GM19397 (cell line): ENCODE measurements around the gene EFCAB12.

ENCODE experiments used
- ATAC-seq: cut with Tn5 transposase; IDR thresholded peaks from one replicate; pipeline ENCODE4 v1.9.1; 2021; ENCODE audit warnings: mild to moderate bottlenecking, moderate library complexity; ENCODE audit not compliant: unreplicated experiment

The EFCAB12 gene

DNA sequence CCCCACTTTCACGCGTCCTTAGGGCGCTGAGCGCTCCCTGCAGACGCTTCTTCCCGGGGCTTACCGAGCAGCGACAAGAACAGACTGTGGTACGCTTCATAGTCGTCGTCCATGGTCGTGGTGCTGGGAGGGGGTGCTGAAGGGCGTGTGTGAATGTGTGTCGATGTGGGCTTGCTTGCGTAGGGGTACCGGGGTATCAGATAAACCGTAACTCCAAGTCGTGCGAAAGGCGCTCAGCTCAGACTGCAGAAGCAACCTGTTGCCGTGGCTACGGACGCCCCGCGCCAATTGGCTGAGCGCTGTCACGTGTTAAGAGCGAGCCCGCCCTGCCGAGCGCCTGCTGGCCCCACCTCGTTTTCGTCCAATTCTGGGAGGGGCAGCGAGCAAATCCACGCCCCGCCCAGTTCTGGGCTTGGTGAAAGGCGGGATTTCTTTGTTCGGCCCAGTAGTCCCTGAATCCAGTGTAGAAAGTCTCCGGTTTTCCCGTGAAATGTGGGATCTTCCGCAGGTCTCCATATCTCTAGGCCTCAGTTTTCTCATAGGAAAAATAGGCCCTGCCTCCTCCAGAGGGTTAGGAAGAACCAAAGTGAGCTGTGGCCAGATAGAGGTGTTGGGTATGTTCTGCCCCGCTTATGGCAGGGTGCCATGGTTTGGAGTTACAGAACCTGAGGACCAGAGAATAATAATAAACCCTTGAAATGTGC is at the start of gene EFCAB12:
EFCAB12 (minus strand) TSS at position 261 of the 704 bp plus-strand sequence; CDS start at position 113, 148 bp downstream.
- ATAC-seq: peak; percentile 92

DNA sequence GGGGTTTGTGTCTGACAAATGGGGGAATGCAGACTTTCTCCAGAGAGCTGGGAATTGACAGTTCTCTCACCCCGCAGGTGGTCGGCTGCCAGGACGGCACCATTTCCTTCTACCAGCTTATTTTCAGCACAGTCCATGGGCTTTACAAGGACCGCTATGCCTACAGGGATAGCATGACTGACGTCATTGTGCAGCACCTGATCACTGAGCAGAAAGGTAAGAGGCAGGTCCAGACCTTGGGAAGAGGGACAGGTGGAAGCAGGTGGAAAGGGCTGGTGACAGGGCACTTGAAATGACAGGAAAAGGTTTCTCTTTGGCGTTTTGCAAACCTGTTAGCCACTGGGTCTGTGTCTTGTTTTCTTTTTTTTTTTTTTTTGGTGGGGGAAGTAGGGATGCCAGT is 48.1 kb upstream of the EFCAB12 start:
- no peak for ATAC-seq

DNA sequence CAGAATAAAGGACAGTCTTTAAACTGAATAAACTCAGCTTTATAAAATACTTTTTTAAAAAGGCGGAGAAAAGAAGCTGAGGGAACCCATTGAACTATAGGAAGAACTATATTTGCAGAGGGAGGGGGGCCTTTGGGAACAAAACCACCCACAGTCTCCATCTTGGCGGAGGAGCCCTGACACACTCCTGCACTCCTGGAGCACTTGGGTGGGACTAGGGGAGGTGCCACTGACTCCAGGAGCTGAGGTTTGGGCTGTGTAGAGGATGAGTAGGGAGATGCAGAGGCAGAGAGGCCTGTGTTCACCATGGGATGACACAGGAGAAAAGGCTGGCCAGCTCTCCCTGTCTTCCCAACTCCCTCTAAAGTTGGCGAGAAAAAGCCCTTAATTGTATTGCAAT is 47.4 kb upstream of the EFCAB12 start:
- no peak for ATAC-seq

DNA sequence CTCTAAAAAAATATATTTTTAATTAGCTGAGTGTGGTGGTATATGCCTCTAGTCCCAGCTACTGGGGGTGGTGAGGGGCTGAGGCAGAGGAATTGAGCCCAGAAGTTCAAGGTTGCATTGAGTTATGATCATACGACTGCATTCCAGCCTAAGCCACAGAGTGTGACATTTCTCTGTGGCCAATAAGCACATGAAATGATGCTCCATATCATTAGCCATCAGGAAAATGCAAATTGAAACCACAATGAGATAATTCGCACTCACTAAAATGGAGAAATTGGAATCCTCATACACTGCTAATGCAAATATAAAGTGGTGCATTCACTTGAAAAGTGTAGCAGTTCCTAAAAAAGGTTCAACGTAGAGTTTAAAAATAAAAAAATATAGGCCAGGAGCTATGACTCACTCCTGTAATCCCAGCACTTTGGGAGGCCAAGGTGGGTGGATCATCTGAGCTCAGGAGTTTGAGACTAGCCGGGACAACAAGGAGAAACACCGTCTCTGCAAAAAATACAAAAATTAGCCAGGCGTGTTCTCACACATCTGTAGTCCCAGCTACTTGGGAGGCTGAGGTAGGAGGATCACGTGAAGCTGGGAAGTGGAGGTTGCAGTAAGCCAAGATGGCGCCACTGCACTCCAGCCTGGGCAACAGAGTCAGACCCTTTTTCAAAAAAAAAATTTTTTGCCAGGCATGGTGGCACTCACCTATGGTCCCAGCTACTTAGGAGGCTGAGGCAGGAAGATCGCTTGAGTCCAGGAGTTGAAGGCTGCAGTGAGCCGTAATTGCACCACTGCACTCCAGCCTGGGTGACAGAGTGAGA is 46.8 kb upstream of the EFCAB12 start:
- ATAC-seq: no peak

DNA sequence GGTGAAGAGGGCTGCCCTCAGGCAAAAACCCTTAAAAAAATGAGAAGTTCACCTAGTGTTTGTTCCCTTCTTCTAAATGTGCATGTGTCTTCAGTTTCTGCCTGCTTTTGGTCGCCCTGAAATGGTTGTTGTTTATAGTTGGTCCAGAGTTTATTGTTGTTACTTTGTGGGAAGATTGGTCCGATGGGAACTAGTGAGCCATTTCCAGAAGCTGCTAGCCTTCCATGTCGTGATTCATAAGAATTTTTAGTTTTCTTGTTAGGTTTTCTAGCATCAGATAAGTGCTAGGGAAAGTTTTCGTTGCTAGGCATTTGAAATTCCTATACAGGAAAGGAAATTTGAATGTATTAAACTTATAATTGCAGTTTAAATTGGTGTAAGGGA is 45.3 kb upstream of the EFCAB12 start:
- no peak for ATAC-seq

DNA sequence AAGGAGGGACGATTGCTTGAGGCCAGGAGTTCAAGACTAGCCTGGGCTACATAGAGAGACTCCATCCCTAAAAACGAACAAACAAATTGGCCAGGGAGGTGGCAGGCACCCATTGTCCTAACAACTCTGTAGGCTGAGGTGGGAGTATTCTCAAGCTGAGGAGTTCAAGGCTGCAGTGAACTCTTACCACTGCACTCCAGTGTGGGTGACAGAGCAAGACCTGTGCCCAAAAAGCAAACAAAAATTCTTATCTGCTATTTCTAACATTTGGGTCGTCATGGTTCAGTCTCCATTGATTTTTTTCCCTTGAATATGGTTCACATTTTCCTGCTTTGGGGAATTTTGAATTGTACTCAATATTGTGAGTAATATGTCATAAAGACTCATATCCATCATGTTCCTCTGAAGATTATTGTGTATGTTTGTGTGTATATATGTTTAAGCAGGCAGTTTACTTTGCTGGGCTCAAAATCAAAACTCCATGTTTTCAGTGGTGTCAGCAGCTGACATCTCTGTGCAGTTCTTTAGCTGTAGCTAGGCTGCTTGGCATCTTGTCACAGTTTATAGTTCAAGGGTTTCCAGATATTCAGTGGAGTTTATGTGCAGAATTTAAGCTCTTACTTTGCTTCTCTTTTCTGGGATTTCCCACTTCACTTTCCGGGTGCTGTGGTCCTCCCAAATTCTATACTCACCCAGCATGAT is 44.8 kb upstream of the EFCAB12 start:
- ATAC-seq: no peak

DNA sequence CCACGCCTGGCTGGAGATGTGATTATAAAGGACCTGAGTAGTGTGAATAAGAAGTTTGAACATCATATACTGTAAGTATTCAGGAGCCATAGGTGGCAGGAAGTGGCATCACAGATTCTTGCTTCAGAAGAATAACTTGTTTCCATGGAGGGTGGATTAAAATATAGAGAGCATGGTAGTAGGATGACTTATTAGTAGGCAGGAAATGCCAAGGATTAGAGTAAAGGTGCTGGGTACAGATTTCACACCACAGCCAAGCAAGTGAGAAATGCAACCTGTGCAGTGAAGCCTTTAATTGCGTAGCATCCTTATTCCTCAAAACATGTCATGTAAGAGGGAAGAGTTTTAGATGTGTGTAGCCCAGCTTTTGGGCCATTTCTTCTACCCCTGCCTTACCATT is 42.4 kb upstream of the EFCAB12 start:
- ATAC-seq: no peak

DNA sequence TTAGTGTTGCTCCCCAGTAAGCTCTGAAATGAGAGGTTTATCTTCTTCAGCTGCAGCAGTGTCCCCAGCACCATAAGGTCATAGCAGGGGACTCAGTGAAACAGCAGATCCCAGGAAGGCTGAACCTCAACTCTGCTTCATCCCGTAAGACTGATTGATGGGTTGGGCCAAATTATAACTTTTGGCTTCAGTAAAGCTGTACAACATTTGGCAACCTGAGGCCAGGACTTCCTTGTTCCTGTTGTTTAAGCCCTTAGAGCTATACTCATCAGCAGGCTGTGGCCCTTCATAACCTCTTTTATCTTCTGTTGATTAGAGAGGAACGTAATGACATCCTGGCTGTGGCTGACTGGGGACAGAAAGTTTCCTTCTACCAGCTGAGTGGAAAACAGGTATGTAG is 40.6 kb upstream of the EFCAB12 start:
- no peak for ATAC-seq

DNA sequence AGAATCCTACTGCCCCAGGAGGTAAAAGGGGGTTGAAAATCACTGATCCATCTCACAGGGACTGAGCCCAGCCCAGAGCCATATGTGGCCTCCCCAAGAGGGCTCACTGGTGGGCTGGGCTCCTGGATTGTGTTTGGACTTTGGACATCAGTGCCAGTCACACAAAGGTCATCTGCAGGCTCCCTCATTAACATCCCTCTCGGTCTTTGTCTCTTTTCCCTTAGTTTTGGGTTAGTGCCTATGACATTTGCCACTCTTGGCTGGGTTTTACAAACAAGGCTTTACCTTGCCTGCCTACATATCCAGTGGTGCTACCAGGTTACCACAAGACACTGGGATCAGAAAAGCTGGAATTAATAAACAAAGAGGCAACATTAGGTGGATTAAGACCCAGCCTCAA is 39.5 kb upstream of the EFCAB12 start:
- no peak for ATAC-seq

DNA sequence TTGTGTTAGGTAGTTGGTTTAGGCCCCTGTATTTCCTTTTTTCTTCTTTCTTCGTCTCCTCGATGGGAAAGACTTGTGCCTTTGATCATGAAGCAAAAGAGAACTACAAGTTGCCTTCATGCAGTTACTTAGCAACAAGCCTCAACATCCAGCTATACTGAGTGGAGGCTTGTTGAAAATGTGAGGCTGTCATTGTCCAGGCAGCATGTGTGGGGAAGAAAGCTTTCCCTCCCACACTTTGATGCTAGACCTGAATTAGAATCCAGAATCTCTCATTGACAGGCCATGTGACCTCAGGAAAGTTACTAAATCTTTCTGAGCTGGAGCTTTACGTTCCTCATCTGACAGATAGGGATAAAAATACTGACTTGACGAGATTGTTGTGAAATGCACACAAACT is 35.3 kb upstream of the EFCAB12 start:
- no peak for ATAC-seq

DNA sequence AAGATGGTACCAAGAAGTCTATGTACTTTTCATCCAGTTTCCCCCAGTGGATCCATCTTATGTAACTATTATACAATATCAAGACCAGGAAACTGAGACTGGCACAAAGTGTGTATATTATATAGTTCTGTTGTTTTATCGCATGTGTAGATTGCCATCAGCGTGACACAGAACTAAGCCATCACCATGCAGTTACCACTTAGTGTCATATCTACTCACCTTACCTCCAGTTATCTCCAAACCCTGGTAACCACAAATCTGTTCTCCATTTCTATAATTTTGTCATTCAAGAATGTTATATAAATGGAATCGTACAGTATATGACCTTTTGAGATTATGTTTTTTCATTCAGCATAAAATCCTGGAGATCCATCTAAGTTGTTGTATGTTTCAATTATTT is 34.7 kb upstream of the EFCAB12 start:
- ATAC-seq: no peak

DNA sequence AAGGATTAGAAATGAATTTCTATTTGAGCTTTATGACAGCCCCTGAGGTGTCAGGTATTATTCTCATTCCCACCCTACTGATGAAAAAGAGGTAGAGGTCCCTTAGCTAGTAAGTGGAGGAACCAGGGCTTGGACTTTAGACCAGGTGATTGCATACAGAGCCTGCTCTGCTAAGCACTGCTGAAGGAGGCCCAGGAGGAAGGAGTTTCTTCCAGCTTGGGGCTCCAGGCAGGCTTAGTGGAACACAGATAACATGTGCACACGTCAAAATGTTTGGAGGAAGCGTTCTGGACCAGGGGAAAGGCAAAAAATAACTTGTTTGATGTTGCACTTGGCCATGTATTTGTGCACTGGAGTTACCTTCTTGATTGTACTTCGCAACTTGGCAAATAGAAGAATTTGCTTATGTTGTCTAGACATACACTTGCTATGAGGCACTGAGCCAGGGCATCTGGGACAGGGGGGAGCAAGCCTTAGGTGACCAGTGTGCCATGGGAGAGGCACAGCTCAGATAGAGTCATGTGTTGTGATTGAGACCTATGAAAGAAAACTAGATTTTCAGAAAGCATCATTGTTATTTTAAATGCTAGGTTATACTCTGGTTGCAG is 34.0 kb upstream of the EFCAB12 start:
- ATAC-seq: no peak

DNA sequence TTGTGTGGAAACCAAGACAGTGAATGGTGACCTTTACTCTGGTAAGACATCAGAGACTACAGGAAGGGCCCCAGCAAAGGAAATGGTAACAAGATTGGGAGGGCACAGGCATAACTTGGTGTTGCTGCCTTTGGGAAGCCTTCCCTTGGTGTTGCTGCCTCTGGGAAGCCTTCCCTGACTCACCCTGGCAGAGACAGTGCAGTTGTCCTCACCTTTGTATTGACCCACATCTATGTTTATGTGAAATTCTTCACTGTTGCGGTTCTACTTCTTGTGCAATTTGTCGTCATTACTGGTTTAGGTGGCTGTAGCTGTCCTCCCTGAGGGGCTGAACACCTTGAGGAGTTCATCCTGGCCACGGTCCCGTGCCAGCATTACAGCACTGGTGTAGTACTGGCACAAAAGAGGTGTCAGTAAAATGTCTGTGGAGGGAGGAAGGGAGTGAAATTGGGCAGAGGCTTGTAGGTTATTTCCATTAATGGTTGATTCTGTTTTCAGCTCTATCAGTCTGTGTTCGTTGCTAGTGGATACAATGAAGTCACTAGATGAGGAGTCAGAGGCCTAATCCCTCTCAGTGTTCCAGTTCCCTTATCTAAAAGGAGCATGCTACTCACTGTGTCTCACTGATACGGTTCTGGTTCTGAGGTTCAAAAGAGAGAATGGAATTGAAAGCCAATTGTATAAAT is 33.2 kb upstream of the EFCAB12 start:
- no peak for ATAC-seq

DNA sequence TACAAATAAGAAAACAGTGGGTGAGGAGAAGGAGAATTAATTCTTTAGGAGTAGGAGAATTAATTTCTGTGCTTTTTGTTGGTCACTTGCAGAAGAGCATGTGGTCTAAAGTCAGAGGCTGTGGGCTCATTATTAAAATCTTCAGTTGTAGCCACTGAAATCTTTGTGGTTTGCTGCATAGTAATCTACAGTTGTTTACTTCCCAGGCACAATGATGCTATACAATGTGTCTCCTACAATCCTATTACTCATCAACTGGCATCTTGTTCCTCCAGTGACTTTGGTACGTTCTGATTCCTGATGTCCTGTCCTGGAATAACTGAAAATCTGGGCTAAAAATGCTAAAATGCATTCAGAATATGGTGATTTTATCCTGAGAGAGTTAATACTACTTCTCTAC is 32.6 kb upstream of the EFCAB12 start:
- no peak for ATAC-seq

DNA sequence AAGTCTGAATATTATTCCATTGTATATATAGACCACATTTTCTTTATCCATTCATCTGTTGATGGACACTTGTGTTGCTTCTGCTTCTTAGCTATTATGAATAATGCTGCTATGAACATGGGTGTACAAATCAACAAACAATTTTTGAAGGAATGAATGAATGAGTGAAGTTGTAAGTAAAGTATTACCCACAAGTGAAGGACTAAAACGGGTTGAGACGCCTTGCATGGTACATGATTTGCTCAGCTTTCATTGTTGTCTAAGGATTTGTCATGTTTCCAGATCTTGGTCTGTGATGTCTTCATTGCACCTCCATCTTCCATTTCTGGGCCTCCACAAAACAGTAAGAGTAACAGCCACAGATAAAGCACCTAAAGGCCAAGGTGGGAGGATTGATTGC is 32.1 kb upstream of the EFCAB12 start:
- no peak for ATAC-seq

DNA sequence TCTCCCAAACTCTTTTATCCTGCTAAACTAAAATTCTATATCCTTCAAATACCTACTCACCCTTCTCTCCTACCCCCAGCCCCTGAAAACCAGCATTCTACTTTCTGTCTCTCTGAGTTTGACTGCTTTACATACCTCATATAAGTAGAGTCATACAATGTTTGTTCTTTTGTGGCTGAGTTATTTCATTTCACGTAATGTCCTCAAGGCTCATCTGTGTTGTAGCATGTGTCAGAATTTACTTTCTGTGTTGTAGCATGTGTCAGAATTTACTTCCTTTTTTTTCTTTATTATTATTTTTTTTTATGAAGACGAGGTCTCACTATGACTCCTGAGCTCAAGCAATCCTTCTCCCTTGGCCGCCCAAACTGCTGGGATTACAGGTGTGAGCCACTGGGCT is 31.7 kb upstream of the EFCAB12 start:
- no peak for ATAC-seq

DNA sequence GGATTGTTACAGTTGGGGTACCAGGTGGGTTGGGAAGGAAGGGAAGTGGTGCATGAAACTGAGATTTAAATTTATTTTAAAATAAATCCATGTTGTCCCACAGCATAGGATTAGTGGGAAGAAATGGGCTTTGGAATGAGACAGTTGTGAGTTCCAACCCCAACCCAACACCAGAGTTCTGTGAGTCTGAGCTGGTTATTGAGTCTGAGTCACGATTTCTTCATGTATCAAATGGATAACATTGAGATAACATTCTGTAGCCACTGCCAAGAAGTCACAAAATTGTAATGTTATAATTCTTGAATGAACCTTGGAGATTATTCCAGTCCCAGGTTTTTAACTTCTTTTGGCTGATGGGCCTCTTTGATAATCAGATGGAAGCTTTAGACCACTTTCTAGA is 25.3 kb upstream of the EFCAB12 start:
- no peak for ATAC-seq

DNA sequence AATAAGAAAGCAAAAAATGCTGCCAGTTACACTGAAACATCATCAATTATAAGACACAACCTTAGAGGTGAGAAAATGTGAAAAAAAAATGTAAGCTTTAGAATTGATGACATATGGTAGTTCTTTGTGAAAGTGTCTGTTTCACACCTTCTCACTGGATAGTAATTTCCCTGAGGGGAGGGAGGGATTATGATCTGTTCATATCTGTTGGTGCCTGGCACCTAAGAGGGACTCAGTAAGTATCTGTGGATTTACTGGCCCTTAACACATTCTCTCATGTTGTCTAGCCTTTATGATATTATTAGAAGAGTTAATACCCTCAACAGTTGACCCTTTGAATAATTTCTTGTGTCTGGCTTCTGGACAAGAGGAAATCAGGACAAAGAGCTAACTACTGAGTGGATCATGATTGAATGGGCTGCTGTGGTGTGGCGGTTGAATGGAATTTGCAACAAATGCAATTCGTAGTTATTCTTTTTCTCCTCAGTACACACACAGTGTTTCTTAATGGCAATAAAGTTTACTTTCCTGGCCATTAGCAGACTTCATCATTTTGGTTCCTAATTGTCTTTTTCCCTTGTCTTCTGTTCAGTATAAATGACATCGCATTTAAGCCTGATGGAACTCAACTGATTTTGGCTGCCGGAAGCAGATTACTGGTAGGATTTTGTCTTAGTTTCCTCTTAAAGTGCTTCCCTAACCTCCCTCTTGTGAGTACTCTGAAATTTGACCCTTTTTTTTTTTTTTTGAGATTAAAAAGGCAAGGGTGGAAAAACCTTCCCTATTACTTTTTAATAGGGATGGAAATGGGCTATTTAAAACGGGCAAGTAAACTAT is 21.1 kb upstream of the EFCAB12 start:
- ATAC-seq: no peak

DNA sequence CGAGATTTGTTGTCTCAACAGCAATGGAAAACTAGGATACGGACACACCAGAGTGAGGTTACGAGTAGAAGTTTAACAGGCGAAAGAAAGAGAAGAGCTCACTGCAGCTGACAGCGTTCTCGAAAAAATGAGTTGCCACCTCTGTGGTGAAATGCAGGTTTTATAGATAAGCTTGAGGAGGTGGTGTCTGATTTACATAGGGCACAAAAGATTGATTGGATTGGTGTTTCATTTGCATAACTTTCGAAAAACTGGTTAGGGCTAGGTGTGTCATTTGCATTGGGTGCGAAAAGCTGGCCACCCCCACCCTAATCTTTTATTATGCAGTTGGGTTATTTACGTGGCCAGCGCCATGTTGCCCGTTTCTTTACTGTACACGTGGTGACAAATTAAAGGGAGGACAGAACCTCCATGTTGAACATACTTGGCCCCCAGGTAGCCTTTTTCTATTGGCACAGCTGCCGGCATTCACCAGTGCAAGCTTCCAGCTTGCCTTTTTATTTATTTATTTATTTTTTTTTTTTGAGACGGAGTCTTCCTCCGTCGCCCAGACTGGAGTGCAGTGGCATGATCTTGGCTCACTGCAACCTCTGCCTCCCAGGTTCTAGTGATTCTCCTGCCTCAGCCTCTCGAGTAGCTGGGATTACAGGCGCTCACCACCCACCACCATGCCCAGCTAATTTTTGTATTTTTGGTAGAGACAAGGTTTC is 19.9 kb upstream of the EFCAB12 start:
- ATAC-seq: no peak
